Natural killer cell treated with Interleukin-12 subunit alpha and Interleukin-12 subunit beta and Interleukin-15 and Interleukin-18, amount 100 ng/mL, for 72 hours (primary cell): ENCODE data around the gene CRHR1. TPM values are rescaled to one million over a fixed set of nuclear protein-coding genes. Genes with fewer than 3 reads are reported as not detected.

Experiments used
- ATAC-seq, 2 donors: fragments of 150-1000 bp; cut with Tn5 transposase in 1 of 2; sonication (Bioruptor Pico), chemical (Tn5 transposase) in 1 of 2; 2 replicates each; pipeline ENCODE4 v1.10.0; 2021
- DNase-seq: peaks from one replicate; pipeline ENCODE4 v3.0.0; 2022; ENCODE audit warnings: low spot score
- H3K27ac Mint-ChIP-seq, 2 donors: 1 replicate in 1 of 2; 2 replicates in 1 of 2; pipeline ENCODE4 v1.8.0; 2022; ENCODE audit warnings: mixed read lengths in 2 of 2, mild to moderate bottlenecking in 1 of 2, moderate library complexity in 1 of 2
- H3K27me3 Mint-ChIP-seq, 2 donors: 1 replicate in 1 of 2; 2 replicates in 1 of 2; pipeline ENCODE4 v1.8.0; 2022; ENCODE audit warnings: mixed read lengths in 2 of 2
- H3K36me3 Mint-ChIP-seq: one replicate; pipeline ENCODE4 v1.8.0; 2022; ENCODE audit warnings: mixed read lengths
- H3K4me1 Mint-ChIP-seq, 2 donors: 1 replicate in 1 of 2; 2 replicates in 1 of 2; pipeline ENCODE4 v1.8.0; 2022; ENCODE audit warnings: low read depth in 2 of 2, mixed read lengths in 2 of 2, mild to moderate bottlenecking in 1 of 2
- H3K4me3 Mint-ChIP-seq: one replicate; pipeline ENCODE4 v1.8.0; 2022; ENCODE audit warnings: mixed read lengths
- H3K9me3 Mint-ChIP-seq: 2 replicates; pipeline ENCODE4 v1.8.0; 2022; ENCODE audit warnings: mixed read lengths
- total RNA-seq, 2 donors: library from RNA; stranded (reverse); gene quantifications; one replicate each; pipeline ENCODE4 v1.2.3, GENCODE V29; 2022

CRHR1 gene
- total RNA-seq, 2 donors from 2014 or later: not detected

DNA sequence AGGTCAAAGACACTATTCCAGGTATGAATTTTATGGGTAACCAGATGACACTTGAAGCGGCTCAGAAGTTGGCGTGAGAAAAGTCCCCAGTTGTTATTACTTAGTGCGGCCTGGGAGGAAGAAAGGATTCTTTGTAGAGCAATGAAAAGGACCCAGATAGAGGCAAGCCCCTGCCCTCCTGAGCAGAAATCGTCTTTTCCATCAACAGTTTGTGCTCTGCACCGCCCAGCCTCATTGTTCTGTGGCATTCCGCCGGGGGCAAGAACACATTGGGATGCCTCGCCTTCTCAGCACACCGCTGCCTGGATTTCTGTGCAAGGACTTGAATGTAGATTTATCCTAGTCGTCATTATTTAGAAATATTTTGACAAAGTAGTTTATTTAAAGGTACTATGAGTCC lies 32.7 kb upstream of the CRHR1 start:
- no peak overlapping the region for H3K27ac Mint-ChIP-seq

DNA sequence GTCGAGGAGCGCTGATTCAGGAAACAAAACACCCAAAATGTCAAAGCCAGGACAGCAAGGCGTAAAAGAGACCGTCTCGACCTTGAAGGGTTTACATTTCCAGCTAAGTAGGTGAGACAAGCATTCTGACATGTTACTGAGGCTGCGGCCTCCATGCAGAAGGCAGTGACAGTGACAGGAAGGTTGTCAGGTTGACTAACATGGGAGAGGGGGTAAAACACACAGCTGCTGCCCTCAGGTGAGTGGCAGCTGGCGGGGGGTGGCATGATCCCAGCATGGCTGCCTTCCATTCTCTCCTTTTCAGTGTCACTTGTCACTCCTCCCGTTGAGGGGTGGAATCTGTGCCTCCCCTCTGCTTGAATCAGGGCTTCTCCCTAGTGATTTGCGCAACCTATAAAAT lies 31.9 kb upstream of the CRHR1 start:
- Mint-ChIP-seq H3K4me3 (no peak overlapping the region), H3K9me3 (no peaks in the 10 kb centered on the region), H3K27me3 (peaks cover 8 to 13% of the 10 kb centered on the region in 2 donors), H3K4me1 (no peaks in the 10 kb centered on the region), H3K27ac (no peak overlapping the region), H3K36me3 (no peaks in the 10 kb centered on the region)
- ATAC-seq: no peak
- DNase-seq: no peak

More for the DNA sequence above, 32.7 kb upstream of the CRHR1 start:
- Mint-ChIP-seq H3K9me3 (no peaks in the 10 kb centered on the region), H3K4me1 (no peaks in the 10 kb centered on the region), H3K4me3 (no peak overlapping the region), H3K27me3 (peaks cover 8 to 13% of the 10 kb centered on the region in 2 donors), H3K36me3 (no peaks in the 10 kb centered on the region)
- no peak for ATAC-seq
- DNase-seq: no peak

DNA sequence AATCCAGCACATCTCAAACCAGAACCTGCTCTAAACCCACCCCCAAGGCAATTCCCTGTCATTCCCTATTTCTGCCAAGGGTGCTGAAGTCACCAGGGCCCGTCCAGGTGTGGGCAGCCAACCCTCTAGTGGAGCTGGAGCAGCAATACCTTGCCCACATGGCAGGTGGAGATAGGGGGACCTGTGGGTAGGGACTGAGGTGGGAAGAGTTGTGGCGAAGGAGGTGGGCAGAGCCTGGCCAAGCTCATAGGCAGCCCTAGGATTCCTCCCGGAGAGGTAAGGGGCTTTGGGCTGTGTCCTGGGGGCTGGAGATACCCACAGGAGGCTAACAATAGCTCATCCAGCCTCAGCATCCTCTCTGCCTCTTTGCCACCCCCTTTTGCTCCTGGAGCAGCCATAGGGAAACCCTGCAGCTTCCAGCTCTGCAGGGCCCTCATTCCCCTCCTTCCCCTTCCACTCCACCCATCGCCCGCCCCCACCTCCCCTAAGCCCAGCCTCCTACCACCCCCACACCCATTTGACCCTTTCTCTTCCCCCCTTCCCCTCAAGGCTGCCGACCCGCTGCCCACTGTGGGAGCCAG lies 30.4 kb upstream of the CRHR1 start:
- no peaks in the 10 kb centered on the region for H3K9me3 Mint-ChIP-seq
- H3K4me3 Mint-ChIP-seq: no peak overlapping the region

DNA sequence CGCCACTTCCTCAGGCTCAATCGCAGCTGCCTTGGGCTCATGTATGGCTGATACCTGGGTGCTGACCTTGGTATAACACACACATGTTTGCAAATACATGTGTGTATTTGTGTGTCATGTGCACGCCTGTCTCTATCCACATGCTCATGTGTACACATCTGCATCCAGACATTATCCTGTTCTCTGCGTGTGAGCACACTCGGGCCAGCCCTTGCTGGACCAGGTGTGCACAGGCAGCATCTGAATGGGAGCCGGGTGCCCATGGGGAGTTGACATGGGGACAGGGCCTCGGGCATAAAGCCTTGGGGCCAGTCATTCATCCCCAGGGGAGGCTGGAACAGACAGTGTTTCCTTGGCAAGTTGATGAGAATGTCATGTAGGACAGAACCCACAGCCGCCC lies 29.1 kb upstream of the CRHR1 start:
- no peaks in the 10 kb centered on the region for H3K36me3 Mint-ChIP-seq
- H3K27ac Mint-ChIP-seq: no peak overlapping the region
- DNase-seq (no peak), ATAC-seq (no peak)
- no peak overlapping the region for H3K4me3 Mint-ChIP-seq
- H3K27me3 Mint-ChIP-seq: peaks cover under 1 to 14% of the 10 kb centered on the region in 2 donors
- H3K4me1 Mint-ChIP-seq: no peaks in the 10 kb centered on the region
- no peaks in the 10 kb centered on the region for H3K9me3 Mint-ChIP-seq

More for the DNA sequence above, 30.4 kb upstream of the CRHR1 start:
- no peak overlapping the region for H3K27ac Mint-ChIP-seq
- no peaks in the 10 kb centered on the region for H3K36me3 Mint-ChIP-seq
- ATAC-seq (no peak), DNase-seq (no peak)
- no peaks in the 10 kb centered on the region for H3K4me1 Mint-ChIP-seq
- H3K27me3 Mint-ChIP-seq: peaks cover 8 to 18% of the 10 kb centered on the region in 2 donors

DNA sequence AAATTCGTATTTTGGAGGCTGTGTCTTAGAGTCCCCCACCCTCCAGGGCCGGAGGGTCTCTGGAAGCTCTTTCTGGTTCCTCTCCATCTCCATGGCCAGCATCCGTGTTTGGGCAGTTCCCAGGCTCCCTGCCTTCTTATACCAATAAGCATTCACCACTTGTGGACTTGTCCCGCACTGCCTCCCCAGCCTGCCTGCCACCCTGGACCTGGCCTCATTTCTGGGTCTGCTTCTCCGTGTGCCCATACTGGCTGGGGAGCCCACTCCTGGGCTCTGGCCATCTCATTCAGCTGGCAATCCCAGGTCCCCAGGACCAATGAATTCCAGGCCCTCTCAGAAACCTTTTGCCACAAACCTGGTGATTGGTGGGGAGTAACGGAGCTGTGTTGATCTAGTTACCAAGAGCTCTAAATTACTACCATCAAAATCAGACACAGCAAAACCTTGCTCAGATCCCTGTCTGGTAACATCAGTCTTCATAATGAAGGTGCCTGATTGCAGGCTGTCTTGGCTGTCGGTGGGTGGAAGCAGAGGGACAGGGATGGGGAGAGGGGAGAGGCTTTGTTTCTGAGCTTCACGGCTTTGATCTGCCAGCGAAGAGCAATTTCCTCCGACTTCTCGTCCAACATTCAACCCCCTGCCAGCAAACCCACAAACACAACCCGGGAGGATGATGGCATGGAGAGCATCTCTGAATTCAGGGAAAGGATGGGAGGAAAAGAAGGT lies 27.7 kb upstream of the CRHR1 start:
- Mint-ChIP-seq H3K27me3 (peaks cover 0 to 11% of the 10 kb centered on the region in 2 donors), H3K9me3 (no peaks in the 10 kb centered on the region), H3K36me3 (no peaks in the 10 kb centered on the region), H3K27ac (no peak overlapping the region), H3K4me1 (no peaks in the 10 kb centered on the region), H3K4me3 (no peak overlapping the region)
- DNase-seq (no peak), ATAC-seq (no peak)

DNA sequence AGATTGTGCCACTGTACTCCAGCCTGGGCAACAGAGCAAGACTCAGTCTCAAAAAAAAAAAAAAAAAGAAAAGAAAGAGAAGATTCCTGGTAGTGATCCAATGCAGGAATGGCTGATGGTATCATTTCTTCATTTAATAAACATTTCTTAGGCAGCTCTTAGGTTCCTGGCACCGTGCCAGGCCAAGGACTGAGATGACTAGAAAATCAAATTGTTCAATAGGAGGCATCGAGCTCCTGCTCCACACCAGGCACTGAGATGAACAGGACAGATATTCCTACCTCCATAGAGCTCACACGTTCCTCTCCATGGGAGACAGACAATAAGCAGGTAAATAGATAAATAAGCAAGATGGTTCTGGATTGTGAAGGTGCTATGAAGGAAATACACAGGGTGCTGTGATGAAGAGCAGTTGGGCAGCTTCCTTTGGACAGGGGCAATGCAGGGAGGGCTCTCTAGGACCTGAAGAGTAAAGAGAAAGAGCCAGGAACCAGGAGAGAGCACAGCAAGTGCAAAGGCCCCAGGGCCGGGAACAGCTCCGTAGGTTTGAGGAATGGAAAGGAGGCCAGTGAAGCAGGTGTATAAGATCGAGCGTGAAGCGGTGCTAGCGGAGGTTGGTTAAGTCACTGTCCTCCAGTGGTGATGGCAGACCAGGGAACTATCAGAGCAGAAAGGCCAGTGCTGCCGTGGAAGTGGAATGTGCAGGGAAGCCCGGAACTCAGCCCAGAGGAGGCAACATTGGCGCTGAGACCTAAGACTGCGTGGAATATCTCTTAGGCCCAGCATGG lies 26.5 kb upstream of the CRHR1 start:
- ATAC-seq: no peak
- Mint-ChIP-seq H3K9me3 (no peaks in the 10 kb centered on the region), H3K36me3 (no peaks in the 10 kb centered on the region), H3K27me3 (peaks cover 0 to 14% of the 10 kb centered on the region in 2 donors), H3K27ac (no peak overlapping the region), H3K4me3 (no peak overlapping the region), H3K4me1 (no peaks in the 10 kb centered on the region)
- no peak for DNase-seq

DNA sequence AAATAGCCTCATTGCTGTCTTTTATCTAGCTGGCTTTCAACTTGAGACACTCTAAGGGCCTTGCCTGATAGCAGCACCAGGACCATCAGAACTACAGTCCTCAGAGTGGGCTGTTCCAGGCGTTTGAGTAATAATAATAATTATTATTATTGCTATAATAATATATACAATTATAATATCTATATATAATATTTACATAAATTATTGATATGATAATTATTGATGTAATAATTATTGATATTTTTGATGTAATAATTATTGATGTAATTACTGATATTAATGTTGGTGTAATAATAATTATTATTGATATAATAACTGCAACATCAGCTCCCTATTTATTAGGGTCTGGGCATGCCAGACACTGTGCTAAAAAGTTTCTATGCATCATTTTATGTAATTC lies 25.6 kb upstream of the CRHR1 start:
- Mint-ChIP-seq H3K9me3 (no peaks in the 10 kb centered on the region), H3K27me3 (peaks cover 6 to 13% of the 10 kb centered on the region in 2 donors), H3K36me3 (no peaks in the 10 kb centered on the region), H3K4me3 (no peak overlapping the region), H3K27ac (no peak overlapping the region), H3K4me1 (no peaks in the 10 kb centered on the region)
- DNase-seq (no peak), ATAC-seq (no peak)

DNA sequence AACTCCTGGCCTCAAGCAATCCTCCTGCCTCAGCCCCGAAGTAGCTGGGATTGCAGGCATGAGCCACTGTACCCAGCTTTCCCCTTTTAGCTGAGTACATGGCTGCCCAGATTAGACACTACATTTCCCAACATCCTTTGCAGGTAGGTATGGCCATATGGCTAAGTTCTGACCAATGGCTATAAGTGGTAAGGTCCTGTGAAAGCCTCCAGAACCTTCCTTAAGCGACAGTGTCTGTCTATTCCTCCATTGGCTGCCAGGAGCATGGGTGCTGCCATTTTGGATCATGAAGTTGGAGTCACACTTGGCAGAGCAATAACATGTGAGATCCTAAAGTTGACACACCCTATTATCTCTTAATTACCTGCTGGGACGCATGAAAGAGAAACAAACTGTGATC lies 24.4 kb upstream of the CRHR1 start:
- DNase-seq (no peak), ATAC-seq (no peak)
- H3K9me3 Mint-ChIP-seq: no peaks in the 10 kb centered on the region
- H3K36me3 Mint-ChIP-seq: no peaks in the 10 kb centered on the region
- no peaks in the 10 kb centered on the region for H3K4me1 Mint-ChIP-seq
- no peak overlapping the region for H3K4me3 Mint-ChIP-seq
- H3K27ac Mint-ChIP-seq: no peak overlapping the region
- peaks cover 15 to 17% of the 10 kb centered on the region in 2 donors for H3K27me3 Mint-ChIP-seq

DNA sequence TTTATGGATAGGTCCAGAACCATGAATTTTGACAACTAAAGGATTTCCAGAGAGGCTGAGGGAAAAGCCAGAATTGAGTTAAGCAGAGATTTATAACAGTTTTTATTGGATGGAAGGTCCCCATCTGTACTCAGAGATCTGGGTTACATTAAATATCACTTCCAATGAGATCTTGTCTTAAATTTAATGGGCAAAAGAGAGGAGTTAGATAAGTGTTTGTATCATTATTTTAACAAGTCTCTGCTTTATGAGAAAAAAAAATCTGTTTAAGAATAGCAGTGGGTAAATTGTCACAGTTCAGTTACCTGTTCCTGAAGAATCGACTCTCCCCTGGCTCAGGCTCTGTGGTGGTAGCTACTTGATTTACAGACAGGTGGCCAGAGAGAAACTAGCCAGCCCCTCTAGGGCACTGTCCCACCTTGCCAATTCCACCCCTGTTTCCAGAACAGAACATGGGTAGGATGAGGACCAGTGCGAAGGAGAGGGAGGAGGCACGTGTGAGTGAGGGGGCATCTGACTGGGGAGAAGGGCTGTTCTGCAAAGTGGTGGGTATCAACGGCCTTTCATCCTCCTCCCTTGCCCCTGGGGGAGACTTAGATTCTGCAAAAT lies 22.1 kb upstream of the CRHR1 start:
- no peak for ATAC-seq
- H3K36me3 Mint-ChIP-seq: no peaks in the 10 kb centered on the region
- H3K27me3 Mint-ChIP-seq: peaks cover 15 to 16% of the 10 kb centered on the region in 2 donors
- H3K4me3 Mint-ChIP-seq: no peak overlapping the region
- H3K27ac Mint-ChIP-seq: no peak overlapping the region
- DNase-seq: no peak
- H3K9me3 Mint-ChIP-seq: no peaks in the 10 kb centered on the region
- H3K4me1 Mint-ChIP-seq: no peaks in the 10 kb centered on the region

DNA sequence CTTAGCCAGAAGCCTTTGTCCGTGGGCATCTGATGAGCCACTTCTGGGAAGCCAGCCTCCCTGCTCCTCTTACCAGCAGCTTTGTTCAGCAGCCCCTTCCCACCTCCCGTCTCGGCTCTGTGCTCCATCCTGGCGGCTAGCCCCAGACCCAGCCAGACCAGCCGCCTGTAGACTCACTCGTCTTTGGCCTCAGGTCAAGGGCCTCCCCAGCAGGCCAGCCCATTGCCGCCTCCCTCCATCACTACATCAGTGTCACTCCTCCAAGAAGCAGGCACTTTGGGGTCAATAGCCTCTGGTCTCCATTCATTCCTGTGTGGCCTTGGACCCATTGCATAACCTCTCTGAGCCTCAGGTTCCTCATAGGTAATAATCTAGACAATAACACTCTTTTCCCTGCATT lies 20.9 kb upstream of the CRHR1 start:
- no peak for ATAC-seq
- H3K27ac Mint-ChIP-seq: no peak overlapping the region
- no peaks in the 10 kb centered on the region for H3K36me3 Mint-ChIP-seq
- no peaks in the 10 kb centered on the region for H3K9me3 Mint-ChIP-seq
- no peak for DNase-seq
- H3K4me1 Mint-ChIP-seq: no peaks in the 10 kb centered on the region
- H3K27me3 Mint-ChIP-seq: peaks cover 14 to 15% of the 10 kb centered on the region in 2 donors
- H3K4me3 Mint-ChIP-seq: no peak overlapping the region

DNA sequence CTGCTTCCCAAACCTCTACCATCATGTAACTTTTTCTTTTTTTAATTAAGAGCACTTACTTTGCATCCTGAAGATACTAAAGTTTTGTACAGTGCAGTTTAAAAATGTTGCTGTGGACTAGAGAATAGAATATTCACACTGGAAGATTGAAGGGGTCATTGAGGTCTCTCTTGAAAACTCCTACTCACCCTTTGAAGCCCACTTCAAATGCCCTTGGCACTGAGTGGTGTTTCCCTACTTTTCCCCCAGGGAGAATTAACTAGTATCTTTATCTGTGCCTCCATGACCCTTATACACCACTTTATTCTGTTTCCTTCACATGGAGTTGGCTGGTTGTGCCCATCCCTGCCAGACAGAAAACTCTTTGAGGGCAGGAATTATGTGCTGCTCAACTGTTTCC lies 19.6 kb upstream of the CRHR1 start:
- Mint-ChIP-seq H3K4me1 (no peaks in the 10 kb centered on the region), H3K36me3 (no peaks in the 10 kb centered on the region), H3K27ac (no peak overlapping the region), H3K27me3 (peaks cover 15 to 20% of the 10 kb centered on the region in 2 donors), H3K4me3 (no peak overlapping the region), H3K9me3 (no peaks in the 10 kb centered on the region)
- DNase-seq (no peak), ATAC-seq (no peak)

DNA sequence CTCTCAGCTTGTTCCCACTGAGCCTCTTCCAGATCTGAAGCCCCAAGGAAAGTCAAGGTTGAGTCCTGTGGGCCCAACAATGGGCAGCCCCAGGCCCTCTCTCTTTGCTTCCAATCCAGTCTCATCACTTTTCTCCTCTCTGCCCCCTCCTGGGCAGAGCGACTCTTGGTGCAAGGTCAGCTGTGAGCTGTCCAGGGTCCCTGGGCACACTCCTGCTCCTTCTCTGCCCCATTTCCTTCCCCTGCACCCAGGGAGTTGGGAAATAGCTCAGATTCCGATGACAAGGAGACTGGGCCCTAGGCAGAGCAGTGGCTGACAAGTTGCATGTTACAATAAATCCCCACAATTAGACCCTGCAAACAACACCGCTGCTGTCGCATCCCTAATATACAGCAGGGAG lies 16.1 kb upstream of the CRHR1 start:
- Mint-ChIP-seq H3K9me3 (no peaks in the 10 kb centered on the region), H3K4me1 (no peaks in the 10 kb centered on the region), H3K27ac (no peak overlapping the region), H3K4me3 (no peak overlapping the region), H3K36me3 (no peaks in the 10 kb centered on the region), H3K27me3 (peaks cover 14 to 25% of the 10 kb centered on the region in 2 donors)
- ATAC-seq: no peak
- no peak for DNase-seq

DNA sequence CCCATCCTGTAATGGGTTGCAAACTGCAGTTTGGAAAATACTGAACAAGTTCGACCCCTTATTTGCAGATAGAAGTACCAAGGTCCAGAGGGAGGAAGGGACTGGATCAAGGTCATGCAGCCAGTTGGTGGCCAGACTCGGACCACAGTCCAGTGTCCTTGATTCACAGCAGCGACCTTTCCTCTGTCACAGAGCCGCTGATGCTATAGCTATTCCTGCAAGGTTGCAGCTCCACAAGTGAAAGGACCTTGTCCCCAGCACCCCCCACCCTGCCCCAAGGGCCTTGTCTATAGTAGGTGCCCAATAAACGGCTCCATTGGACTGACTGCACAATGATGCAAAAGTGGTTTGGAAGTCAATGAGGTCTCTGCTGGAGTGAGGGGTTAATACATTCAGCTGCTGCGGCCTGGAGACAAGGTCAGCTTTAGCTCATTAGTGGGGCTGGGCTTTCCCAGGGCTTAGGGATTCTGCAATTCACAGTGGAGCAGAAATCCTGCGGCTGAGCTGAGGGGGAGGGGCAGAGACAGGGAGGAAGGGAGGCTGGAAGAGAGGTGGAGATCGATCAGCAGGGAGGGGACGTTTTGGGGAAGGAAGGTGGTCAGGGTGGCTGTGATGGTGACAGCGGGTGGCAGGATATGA lies 13.4 kb upstream of the CRHR1 start:
- H3K4me1 Mint-ChIP-seq: no peaks in the 10 kb centered on the region
- DNase-seq: no peak
- H3K36me3 Mint-ChIP-seq: no peaks in the 10 kb centered on the region
- H3K27me3 Mint-ChIP-seq: peaks cover 10 to 29% of the 10 kb centered on the region in 2 donors
- ATAC-seq: no peak
- no peaks in the 10 kb centered on the region for H3K9me3 Mint-ChIP-seq
- no peak overlapping the region for H3K27ac Mint-ChIP-seq
- H3K4me3 Mint-ChIP-seq: no peak overlapping the region
